Activated CD4-positive, CD25-positive, alpha-beta regulatory T cell treated with anti-CD3 and anti-CD28 coated beads, Interleukin-2, amount 50 U/mL, for 72 hours (primary cell): ENCODE data around the gene ATP8A2.
"Not testable (repeated sequence)": the region's sequence is repeated elsewhere in the genome, so short reads cannot be mapped to it uniquely, and the experiment has no call there.

Experiments
- DNase-seq: peaks from one replicate; pipeline ENCODE4 v3.0.0; 2021

Gene ATP8A2

GRCh38 chr13:25371875-25372283, at the start of gene ATP8A2:
ATP8A2 (plus strand) TSS chr13:25371974; CDS start chr13:25372213, 239 bp downstream.
- DNase-seq: no peak

GRCh38 chr13:25324100-25324499, 47.7 kb upstream of the ATP8A2 start:
- DNase-seq: no peak

- DNase-seq: no peak
These were observed 42.1 kb upstream of the ATP8A2 start for GRCh38 chr13:25329706-25330105.

GRCh38 chr13:25330541-25330940, 41.2 kb upstream of the ATP8A2 start:
- no peak for DNase-seq

- no peak for DNase-seq
These were observed 35.9 kb upstream of the ATP8A2 start for GRCh38 chr13:25335856-25336255.

- no peak for DNase-seq
These were observed 26.2 kb upstream of the ATP8A2 start for GRCh38 chr13:25345576-25345975.

GRCh38 chr13:25347151-25347550, 24.6 kb upstream of the ATP8A2 start:
- no peak for DNase-seq

GRCh38 chr13:25351404-25351803, 20.4 kb upstream of the ATP8A2 start:
- no peak for DNase-seq

- no peak for DNase-seq
These were observed 19.5 kb upstream of the ATP8A2 start for GRCh38 chr13:25352230-25352629.

- no peak for DNase-seq
These were observed 19.0 kb upstream of the ATP8A2 start for GRCh38 chr13:25352806-25353205.

GRCh38 chr13:25353344-25353743, 18.4 kb upstream of the ATP8A2 start:
- DNase-seq: no peak

- DNase-seq: no peak
These were observed 17.4 kb upstream of the ATP8A2 start for GRCh38 chr13:25354377-25354776.

GRCh38 chr13:25360443-25360842, 11.3 kb upstream of the ATP8A2 start:
- not testable (repeated sequence) for DNase-seq

- no peak for DNase-seq
These were observed 6.0 kb upstream of the ATP8A2 start for GRCh38 chr13:25365720-25366235.

- DNase-seq: no peak
These were observed 458 bp upstream of the ATP8A2 start for GRCh38 chr13:25371158-25371874.

- DNase-seq: no peak
These were observed 709 bp downstream of the ATP8A2 start for GRCh38 chr13:25372284-25373081.

- DNase-seq: no peak
These were observed 4.1 kb downstream of the ATP8A2 start for GRCh38 chr13:25375727-25376358.

- DNase-seq: no peak
These were observed 5.6 kb downstream of the ATP8A2 start for GRCh38 chr13:25377244-25377962.

GRCh38 chr13:25378528-25378927, 6.8 kb downstream of the ATP8A2 start:
- no peak for DNase-seq

GRCh38 chr13:25379011-25379410, 7.2 kb downstream of the ATP8A2 start:
- DNase-seq: no peak

GRCh38 chr13:25380082-25380481, 8.3 kb downstream of the ATP8A2 start:
- DNase-seq: no peak

- DNase-seq: no peak
These were observed 9.1 kb downstream of the ATP8A2 start for GRCh38 chr13:25380741-25381324.
